ENCODE results near the gene WWOX. TPM values are rescaled to one million over a fixed set of nuclear protein-coding genes. Genes with fewer than 3 reads are reported as not detected.

WWOX gene
- total RNA-seq, 1 experiment from 2014 or later = 15.6 TPM

GRCh38 chr16:78647019-78647418 is 547.6 kb downstream of the WWOX start:
- no peak overlapping the region for H3K27ac Mint-ChIP-seq
- Histone ChIP-seq H2BK120ac (ENCODE audit: low read depth, low read length, poor library complexity, severe bottlenecking) (no peak overlapping the region), H4K8ac (replicated peaks; ENCODE audit: insufficient read length, low read depth, low read length) (no peak overlapping the region), H2AFZ (ENCODE audit: low read length) (no peak overlapping the region), H3T11ph (ENCODE audit: low read length) (no peak overlapping the region), H3K23ac (ENCODE audit: insufficient read length, low read depth, low read length) (no peak overlapping the region), H4K5ac (ENCODE audit: insufficient read length, low read depth, low read length) (no peak overlapping the region), H3K4ac (ENCODE audit: low read depth, low read length) (no peak overlapping the region), H3K18ac (ENCODE audit: insufficient read length, low read depth, low read length) (no peak overlapping the region), H3K56ac (ENCODE audit: insufficient read length, low read depth, low read length) (no peak overlapping the region), H3K79me2 (ENCODE audit: insufficient read depth, low read length) (no peaks in the 10 kb centered on the region), H3K4me2 (ENCODE audit: insufficient read depth, insufficient read length, low read length) (no peak overlapping the region), H2BK5ac (ENCODE audit: insufficient read length, low read length) (no peak overlapping the region), H4K91ac (ENCODE audit: insufficient read length, low read depth, low read length) (no peak overlapping the region), H2BK12ac (ENCODE audit: insufficient read length, low read depth, low read length) (no peak overlapping the region), H3K27me3 (ENCODE audit: insufficient read depth, low read length) (no peaks in the 10 kb centered on the region; the same call in 1 of the 2 replicates), H2BK15ac (ENCODE audit: low read depth, low read length) (no peak overlapping the region), H3K79me1 (ENCODE audit: insufficient read depth, low read depth, low read length, poor library complexity, severe bottlenecking) (no peaks in the 10 kb centered on the region), H2AK5ac (ENCODE audit: insufficient read length, low read length) (no peak overlapping the region), H4K20me1 (ENCODE audit: control insufficient read depth, insufficient read depth, insufficient read length) (no peaks in the 10 kb centered on the region), H2BK20ac (ENCODE audit: low read depth, low read length, poor library complexity, severe bottlenecking) (no peak overlapping the region), H3K4me1 (ENCODE audit: insufficient read depth, low read length) (no peaks in the 10 kb centered on the region; the same call in 1 of the 2 replicates), H3K9me3 (ENCODE audit: control insufficient read depth, low read depth, low read length) (no peaks in the 10 kb centered on the region), H3K14ac (ENCODE audit: insufficient read depth, low read length) (no peak overlapping the region; the same call in 1 of the 2 replicates), H3K27ac (ENCODE audit: insufficient read length, low read depth, low read length) (no peak overlapping the region), H3K9ac (ENCODE audit: extremely low read depth, insufficient read length, low read length) (no peak overlapping the region), H3K23me2 (ENCODE audit: insufficient read length, low read depth, low read length, poor library complexity, severe bottlenecking) (no peaks in the 10 kb centered on the region)
- no peaks in the 10 kb centered on the region; a peak in 1 of 5 replicates for H3K9me3 Mint-ChIP-seq
- no peak overlapping the region for H3K4me3 Mint-ChIP-seq
- no peaks in the 10 kb centered on the region; a peak in 1 of 7 replicates for H3K36me3 Mint-ChIP-seq (ENCODE audit: insufficient read depth in 1 of 3, low read depth in 3 of 3)
- H3K27me3 Mint-ChIP-seq (ENCODE audit: low read depth) = no peaks in the 10 kb centered on the region
- WGBS (ENCODE audit: extremely low coverage, insufficient read length, low lambda C conversion rate) = no CpG with 5 or more reads among the region's 3 CpGs
- TF ChIP-seq CTCF (conservative IDR thresholded peaks at IDR 0.05) = no peak
- DNase-seq = no peak
- H3K4me1 Mint-ChIP-seq = peaks cover 11 to 13% of the 10 kb centered on the region in 2 experiments
